GM21423 (cell line): ENCODE data around the gene STK35.
"Not testable (repeated sequence)": the region's sequence is repeated elsewhere in the genome, so short reads cannot be mapped to it uniquely, and the experiment has no call there.

Experiments used
- ATAC-seq: cut with Tn5 transposase; IDR thresholded peaks from one replicate; pipeline ENCODE4 v1.9.1; 2021; ENCODE audit warnings: mild to moderate bottlenecking, moderate library complexity; ENCODE audit not compliant: unreplicated experiment

The STK35 gene

DNA sequence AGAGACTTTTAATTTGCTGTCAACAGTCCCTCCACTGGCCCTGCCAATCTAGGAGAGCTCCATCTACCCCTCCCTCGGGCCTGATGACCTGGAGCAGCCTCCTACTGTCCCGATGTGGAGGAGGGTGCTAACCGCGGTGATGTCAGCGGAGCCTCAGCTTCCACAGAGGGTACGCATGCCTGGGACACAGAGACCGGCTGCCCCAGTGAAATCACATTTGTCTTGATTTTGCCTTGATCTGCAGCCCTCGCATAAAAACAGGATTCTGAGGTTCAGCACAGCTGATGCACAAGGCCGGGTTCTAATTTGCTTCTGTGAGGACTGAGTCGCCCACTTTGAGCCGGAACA, 77.6 kb downstream of the STK35 start:
- ATAC-seq = no peak

GRCh38 chr20:2179949-2180348, 78.3 kb downstream of the STK35 start:
- ATAC-seq = no peak

GRCh38 chr20:2183381-2183780, 81.8 kb downstream of the STK35 start:
- no peak for ATAC-seq

GRCh38 chr20:2184933-2185332, 83.3 kb downstream of the STK35 start:
- ATAC-seq = not testable (repeated sequence)

- ATAC-seq = no peak
These were observed 94.0 kb downstream of the STK35 start for GRCh38 chr20:2195614-2196013.

DNA sequence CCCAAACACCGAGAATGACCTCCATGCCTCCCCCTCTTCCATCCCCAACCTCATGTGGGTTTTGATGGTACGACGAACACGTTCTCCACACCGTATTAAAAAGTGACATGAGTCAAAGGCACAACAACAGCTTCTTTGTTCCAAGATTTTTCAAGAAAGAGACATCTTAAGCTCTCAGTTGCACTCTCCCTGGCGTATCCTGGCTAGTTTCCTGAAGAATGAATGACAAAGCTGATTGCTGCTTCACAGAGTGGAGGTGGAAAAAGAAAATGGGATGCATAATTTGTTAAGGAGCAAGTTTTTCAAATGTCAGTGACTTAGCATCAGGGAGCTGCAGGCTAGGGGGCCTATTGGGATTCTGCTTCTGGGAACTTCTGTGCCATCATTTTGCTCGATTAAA, 95.5 kb downstream of the STK35 start:
- ATAC-seq = no peak
